ENCODE results near the gene CACNA1G. TPM values are rescaled to one million over a fixed set of nuclear protein-coding genes. Genes with fewer than 3 reads are reported as not detected.

CACNA1G gene
- total RNA-seq, 2 donors from 2014 or later, result 0.84 to 1.1 TPM

GRCh38 chr17:50653738-50654137 lies 93.2 kb downstream of the CACNA1G start:
- Histone ChIP-seq H3K4me3 (ENCODE audit: low read length) (no peak overlapping the region), H3K36me3 (ENCODE audit: control insufficient read depth, insufficient read depth, low read length) (no peaks in the 10 kb centered on the region), H3K4me1 (ENCODE audit: control insufficient read depth, insufficient read depth, low read length) (no peaks in the 10 kb centered on the region), H3K9ac (ENCODE audit: extremely low read depth, low read length, poor library complexity, severe bottlenecking) (no peak overlapping the region), H3K27me3 (ENCODE audit: control insufficient read depth, insufficient read depth, low read length, poor library complexity, severe bottlenecking) (no peaks in the 10 kb centered on the region), H3K9me3 (ENCODE audit: control insufficient read depth, low read length) (peaks cover 7% of the 10 kb centered on the region), H3K27ac (ENCODE audit: low read depth, low read length) (no peak overlapping the region)
- TF ChIP-seq CTCF (conservative IDR thresholded peaks at IDR 0.05), result no peak
- H3K9me3 Mint-ChIP-seq, result peaks cover 16% of the 10 kb centered on the region
- WGBS, 2 experiments (ENCODE audit: insufficient coverage in 1 of 2, insufficient read length in 1 of 2), result 89 to 100% methylated on average over 1 to 2 of the region's 3 CpGs
- H3K36me3 Mint-ChIP-seq (ENCODE audit: low read depth), result no peaks in the 10 kb centered on the region
- H3K27ac Mint-ChIP-seq, result no peak overlapping the region
- H3K4me3 Mint-ChIP-seq, result no peak overlapping the region
- H3K27me3 Mint-ChIP-seq (ENCODE audit: insufficient read depth), result peaks cover 2% of the 10 kb centered on the region
- no peak for DNase-seq
- peaks cover 6% of the 10 kb centered on the region for H3K4me1 Mint-ChIP-seq

DNA sequence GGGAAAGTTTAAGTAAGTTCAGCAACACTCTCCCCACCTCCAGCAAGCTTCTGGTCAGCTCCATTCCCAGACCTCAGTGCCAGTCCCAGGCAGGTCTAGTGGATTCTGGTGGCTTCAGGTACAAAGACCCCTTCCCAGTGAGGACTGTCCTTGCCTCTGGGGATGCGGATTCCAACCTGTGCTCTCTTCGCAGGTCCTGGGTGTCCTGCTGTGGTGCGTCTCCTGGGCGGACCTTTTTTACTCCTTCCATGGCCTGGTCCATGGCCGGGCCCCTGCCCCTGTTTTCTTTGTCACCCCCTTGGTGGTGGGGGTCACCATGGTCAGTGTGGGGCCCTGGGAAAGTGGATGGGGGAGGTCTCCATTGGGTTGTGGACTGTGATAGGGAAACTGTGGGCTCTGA lies 96.0 kb downstream of the CACNA1G start:
- Mint-ChIP-seq H3K4me3 (no peak overlapping the region), H3K27ac (peak overlapping the region; percentile 76), H3K4me1 (peaks cover 16% of the 10 kb centered on the region), H3K36me3 (ENCODE audit: low read depth) (no peaks in the 10 kb centered on the region), H3K9me3 (peaks cover 16% of the 10 kb centered on the region), H3K27me3 (ENCODE audit: insufficient read depth) (peaks cover 2% of the 10 kb centered on the region)
- Histone ChIP-seq H3K27me3 (ENCODE audit: control insufficient read depth, insufficient read depth, low read length, poor library complexity, severe bottlenecking) (no peaks in the 10 kb centered on the region), H3K4me3 (ENCODE audit: low read length) (no peak overlapping the region), H3K9me3 (ENCODE audit: control insufficient read depth, low read length) (peaks cover 7% of the 10 kb centered on the region), H3K27ac (ENCODE audit: low read depth, low read length) (no peak overlapping the region), H3K36me3 (ENCODE audit: control insufficient read depth, insufficient read depth, low read length) (no peaks in the 10 kb centered on the region), H3K9ac (ENCODE audit: extremely low read depth, low read length, poor library complexity, severe bottlenecking) (no peak overlapping the region), H3K4me1 (ENCODE audit: control insufficient read depth, insufficient read depth, low read length) (peaks cover 6% of the 10 kb centered on the region)
- WGBS, 2 experiments (ENCODE audit: insufficient coverage in 1 of 2, insufficient read length in 1 of 2), result 70 to 77% methylated on average over 2 to 5 of the region's 5 CpGs
- DNase-seq, result peak; percentile 81
- TF ChIP-seq CTCF (conservative IDR thresholded peaks at IDR 0.05), result no peak

DNA sequence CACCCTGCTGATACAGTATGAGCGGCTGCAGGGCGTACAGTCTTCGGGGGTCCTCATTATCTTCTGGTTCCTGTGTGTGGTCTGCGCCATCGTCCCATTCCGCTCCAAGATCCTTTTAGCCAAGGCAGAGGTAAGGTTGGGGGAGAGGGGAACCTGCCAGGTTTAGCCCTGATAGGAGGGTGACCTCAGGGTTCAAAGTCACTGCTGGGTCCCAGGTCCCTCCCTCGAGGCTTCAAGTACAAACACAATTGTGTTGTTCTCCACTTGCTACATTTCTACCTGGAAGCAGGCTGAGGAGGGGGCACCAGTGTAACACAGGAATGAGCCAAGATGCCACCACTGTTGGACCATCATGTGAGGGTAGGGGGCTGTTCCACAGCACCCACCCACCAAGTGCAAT lies 96.5 kb downstream of the CACNA1G start:
- Mint-ChIP-seq H3K4me3 (no peak overlapping the region), H3K36me3 (ENCODE audit: low read depth) (no peaks in the 10 kb centered on the region), H3K4me1 (peaks cover 22% of the 10 kb centered on the region), H3K27me3 (ENCODE audit: insufficient read depth) (peaks cover 2% of the 10 kb centered on the region), H3K27ac (no peak overlapping the region), H3K9me3 (peaks cover 14% of the 10 kb centered on the region)
- no peak overlapping the region for H3K4me3 ChIP-seq (ENCODE audit: low read length)
- H3K27ac ChIP-seq (ENCODE audit: low read depth, low read length), result no peak overlapping the region
- H3K4me1 ChIP-seq (ENCODE audit: control insufficient read depth, insufficient read depth, low read length), result peaks cover 6% of the 10 kb centered on the region
- TF ChIP-seq CTCF (conservative IDR thresholded peaks at IDR 0.05), result no peak
- no peaks in the 10 kb centered on the region for H3K36me3 ChIP-seq (ENCODE audit: control insufficient read depth, insufficient read depth, low read length)
- no peaks in the 10 kb centered on the region for H3K27me3 ChIP-seq (ENCODE audit: control insufficient read depth, insufficient read depth, low read length, poor library complexity, severe bottlenecking)
- WGBS, 2 experiments (ENCODE audit: insufficient coverage in 1 of 2, insufficient read length in 1 of 2), result 96% methylated on average over 7 of the region's 7 CpGs; no CpG with 5 or more reads in 1 of the 2 experiments
- H3K9me3 ChIP-seq (ENCODE audit: control insufficient read depth, low read length), result peaks cover 7% of the 10 kb centered on the region
- H3K9ac ChIP-seq (ENCODE audit: extremely low read depth, low read length, poor library complexity, severe bottlenecking), result no peak overlapping the region
- no peak for DNase-seq

All from endodermal cell (in vitro differentiated cells).